HCT116 (cell line): ENCODE data around the gene MICALL2. TPM values are rescaled to one million over a fixed set of nuclear protein-coding genes. Genes with fewer than 3 reads are reported as not detected.

ENCODE experiments used
- CEBPB ChIP-seq: IDR thresholded peaks from 2 replicates; pipeline ENCODE4 v1.6.1; 2012; ENCODE audit warnings: low read depth
- EGR1 ChIP-seq: IDR thresholded peaks from 2 replicates; pipeline ENCODE4 v1.6.1; 2012; ENCODE audit warnings: low read depth
- FOSL1 ChIP-seq: IDR thresholded peaks from 2 replicates; pipeline ENCODE4 v1.6.1; 2012; ENCODE audit warnings: low read depth
- JUND ChIP-seq: IDR thresholded peaks from 2 replicates; pipeline ENCODE4 v1.6.1; 2012
- POLR2A ChIP-seq: IDR thresholded peaks from 2 replicates; pipeline ENCODE4 v1.7.0; 2011; ENCODE audit warnings: borderline replicate concordance; ENCODE audit not compliant: insufficient read depth, insufficient read length; ENCODE audit errors: extremely low read depth
- POLR2AphosphoS5 ChIP-seq: IDR thresholded peaks from 2 replicates; pipeline ENCODE4 v1.6.1; 2011; ENCODE audit warnings: mild to moderate bottlenecking, low read depth, low read length, moderate library complexity
- REST ChIP-seq: IDR thresholded peaks from 2 replicates; pipeline ENCODE4 v1.6.1; 2012; ENCODE audit warnings: low read depth
- SIN3A ChIP-seq: IDR thresholded peaks from 2 replicates; pipeline ENCODE4 v1.6.1; 2012; ENCODE audit warnings: low read depth
- SRF ChIP-seq: IDR thresholded peaks from 2 replicates; pipeline ENCODE4 v1.6.1; 2012; ENCODE audit warnings: low read depth
- YY1 ChIP-seq: IDR thresholded peaks from 2 replicates; pipeline ENCODE4 v1.6.1; 2011; ENCODE audit warnings: low read length, low read depth, moderate library complexity, mild to moderate bottlenecking; ENCODE audit not compliant: insufficient replicate concordance; ENCODE audit errors: extremely low read depth
- total RNA-seq: library from RNA; stranded (reverse); gene quantifications from one replicate; pipeline ENCODE4 v1.2.1, GENCODE V29; 2021; ENCODE audit not compliant: unreplicated experiment
- TF ChIP-seq, protein P1 (sequence below): IDR thresholded peaks from 2 replicates; pipeline ENCODE4 v1.6.1; 2012
- TF ChIP-seq, protein P2 (sequence below): IDR thresholded peaks from 2 replicates; pipeline ENCODE4 v1.6.1; 2012

The MICALL2 gene
- total RNA-seq, 1 experiment from 2014 or later: 60.7 TPM

GRCh38 chr7:1503816-1504775, 44.8 kb upstream of the MICALL2 start, which contains the start of gene INTS1 (continued):
- peak; percentile 54 for TF ChIP-seq POLR2A
- no peak for TF ChIP-seq EGR1
- no peak for TF ChIP-seq FOSL1
- no peak for TF ChIP-seq REST
- TF ChIP-seq, protein P1, sequence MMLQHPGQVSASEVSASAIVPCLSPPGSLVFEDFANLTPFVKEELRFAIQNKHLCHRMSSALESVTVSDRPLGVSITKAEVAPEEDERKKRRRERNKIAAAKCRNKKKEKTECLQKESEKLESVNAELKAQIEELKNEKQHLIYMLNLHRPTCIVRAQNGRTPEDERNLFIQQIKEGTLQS: no peak
- TF ChIP-seq YY1: peak; percentile 81
- no peak for TF ChIP-seq SRF
- TF ChIP-seq CEBPB: no peak
- TF ChIP-seq, protein P2, sequence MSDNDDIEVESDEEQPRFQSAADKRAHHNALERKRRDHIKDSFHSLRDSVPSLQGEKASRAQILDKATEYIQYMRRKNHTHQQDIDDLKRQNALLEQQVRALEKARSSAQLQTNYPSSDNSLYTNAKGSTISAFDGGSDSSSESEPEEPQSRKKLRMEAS: no peak
- no peak for TF ChIP-seq JUND
- TF ChIP-seq SIN3A: no peak
- peak; percentile 91 for TF ChIP-seq POLR2AphosphoS5
